Caco-2 (cell line): ENCODE data around the gene LAMB2. TPM values are rescaled to one million over a fixed set of nuclear protein-coding genes. Genes with fewer than 3 reads are reported as not detected.

Source experiments
- BruUV-seq: library from RNA; stranded (reverse); fragments of 400-500 nt; replicated peaks from 2 replicates; lab custom pipeline; 2021; lab: Mats Ljungman, UMichigan
- CTCF ChIA-PET: fragments of 300-600 bp; sonication (Branson Sonifier 250); formaldehyde crosslinking; loops from one replicate; lab custom pipeline; 2022; ENCODE audit warnings: antibody characterized with exemption; lab: Charles Lee
- POLR2A ChIA-PET: fragments of 300-600 bp; sonication (Branson Sonifier 250); formaldehyde crosslinking; loops from one replicate; lab custom pipeline; 2022; ENCODE audit warnings: antibody characterized with exemption; lab: Charles Lee
- DNase-seq, 2 experiments: peaks; one replicate each; pipeline versions ENCODE4 v3.0.0 to v3.0.0-alpha.2; 2020 to 2022
- H3K27me3 ChIP-seq: replicated peaks from 2 replicates; pipeline ENCODE4 v1.6.0; 2011; ENCODE audit warnings: low read length; ENCODE audit not compliant: control insufficient read depth, insufficient read depth
- H3K36me3 ChIP-seq: 2 replicates; pipeline ENCODE4 v1.5.1; 2011; ENCODE audit warnings: low read length; ENCODE audit not compliant: control insufficient read depth, insufficient read depth
- H3K4me1 ChIP-seq: fragments of 250-450 bp; sonication (Bioruptor Pico); 2 replicates; pipeline ENCODE4 v1.5.1; 2020; ENCODE audit warnings: mild to moderate bottlenecking
- H3K4me3 ChIP-seq: 2 replicates; pipeline ENCODE4 v1.5.1; 2011; ENCODE audit warnings: low read depth, mild to moderate bottlenecking, control low read depth, low read length
- H3K9me3 ChIP-seq: fragments of 250-450 bp; sonication (Bioruptor Pico); 2 replicates; pipeline ENCODE4 v1.5.1; 2020; ENCODE audit warnings: mild to moderate bottlenecking, moderate library complexity
- H3K27ac Mint-ChIP-seq: one replicate; pipeline ENCODE4 v1.8.0; 2022; ENCODE audit warnings: mixed read lengths; ENCODE audit not compliant: unreplicated experiment
- H3K27me3 Mint-ChIP-seq: one replicate; pipeline ENCODE4 v1.8.0; 2022; ENCODE audit warnings: mixed read lengths; ENCODE audit not compliant: insufficient read depth, unreplicated experiment
- H3K36me3 Mint-ChIP-seq: one replicate; pipeline ENCODE4 v1.8.0; 2022; ENCODE audit warnings: mild to moderate bottlenecking, mixed read lengths; ENCODE audit not compliant: insufficient read depth, unreplicated experiment
- H3K4me1 Mint-ChIP-seq: one replicate; pipeline ENCODE4 v1.8.0; 2022; ENCODE audit warnings: low read depth, mixed read lengths; ENCODE audit not compliant: unreplicated experiment
- H3K4me3 Mint-ChIP-seq: one replicate; pipeline ENCODE4 v1.8.0; 2022; ENCODE audit warnings: mild to moderate bottlenecking, moderate library complexity, mixed read lengths; ENCODE audit not compliant: unreplicated experiment
- H3K9me3 Mint-ChIP-seq: one replicate; pipeline ENCODE4 v1.8.0; 2022; ENCODE audit warnings: mixed read lengths; ENCODE audit not compliant: unreplicated experiment
- intact Hi-C: fragments of 100-400 bp; cut with micrococcal nuclease; formaldehyde crosslinking; loops from one replicate; pipeline ENCODE4 v1.10.0; 2022; ENCODE audit not compliant: unreplicated experiment
- total RNA-seq: library from RNA; stranded (reverse); gene quantifications from 2 replicates; pipeline ENCODE4 v1.2.3, GENCODE V29; 2022
- TF ChIP-seq, protein P1 (sequence below), 2 experiments: fragments of 200-600 bp in 1 of 2; IDR thresholded peaks; 1 replicate in 1 of 2; 2 replicates in 1 of 2; pipeline versions ENCODE4 v1.5.1 to v1.8.0; 2011 to 2022; ENCODE audit warnings: antibody characterized with exemption in 1 of 2, control low read depth in 1 of 2, inconsistent platforms in 1 of 2, low read depth in 1 of 2, low read length in 1 of 2, mild to moderate bottlenecking in 1 of 2, moderate library complexity in 1 of 2; ENCODE audit not compliant: insufficient read depth in 1 of 2, severe bottlenecking in 1 of 2, unreplicated experiment in 1 of 2

The LAMB2 gene
- total RNA-seq, 1 experiment from 2014 or later: 189 TPM

DNA sequence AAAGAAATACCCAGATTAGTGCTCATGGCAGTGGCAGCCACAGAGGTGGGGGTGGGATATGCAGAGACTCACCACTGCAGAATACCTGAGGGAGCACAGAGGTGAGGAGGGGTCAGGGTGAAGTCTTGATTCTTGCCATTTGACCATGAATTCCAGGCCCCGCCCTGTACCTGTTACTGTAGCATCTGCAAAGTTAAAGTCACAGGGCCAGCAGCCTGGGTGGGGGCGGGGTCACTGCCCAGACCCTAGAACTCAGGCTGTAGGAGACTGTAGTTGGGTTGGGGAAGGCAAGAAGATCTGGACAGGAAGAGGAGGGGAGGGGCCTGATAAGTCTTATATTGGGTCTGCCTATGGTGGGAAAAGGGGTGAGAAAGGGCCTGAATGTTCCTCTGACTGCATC is 18.8 kb upstream of the LAMB2 start:
- Mint-ChIP-seq H3K36me3 (no peaks in the 10 kb centered on the region), H3K4me1 (no peaks in the 10 kb centered on the region), H3K27ac (no peak overlapping the region), H3K4me3 (no peak overlapping the region), H3K9me3 (no peaks in the 10 kb centered on the region), H3K27me3 (no peaks in the 10 kb centered on the region)
- TF ChIP-seq, protein P1, sequence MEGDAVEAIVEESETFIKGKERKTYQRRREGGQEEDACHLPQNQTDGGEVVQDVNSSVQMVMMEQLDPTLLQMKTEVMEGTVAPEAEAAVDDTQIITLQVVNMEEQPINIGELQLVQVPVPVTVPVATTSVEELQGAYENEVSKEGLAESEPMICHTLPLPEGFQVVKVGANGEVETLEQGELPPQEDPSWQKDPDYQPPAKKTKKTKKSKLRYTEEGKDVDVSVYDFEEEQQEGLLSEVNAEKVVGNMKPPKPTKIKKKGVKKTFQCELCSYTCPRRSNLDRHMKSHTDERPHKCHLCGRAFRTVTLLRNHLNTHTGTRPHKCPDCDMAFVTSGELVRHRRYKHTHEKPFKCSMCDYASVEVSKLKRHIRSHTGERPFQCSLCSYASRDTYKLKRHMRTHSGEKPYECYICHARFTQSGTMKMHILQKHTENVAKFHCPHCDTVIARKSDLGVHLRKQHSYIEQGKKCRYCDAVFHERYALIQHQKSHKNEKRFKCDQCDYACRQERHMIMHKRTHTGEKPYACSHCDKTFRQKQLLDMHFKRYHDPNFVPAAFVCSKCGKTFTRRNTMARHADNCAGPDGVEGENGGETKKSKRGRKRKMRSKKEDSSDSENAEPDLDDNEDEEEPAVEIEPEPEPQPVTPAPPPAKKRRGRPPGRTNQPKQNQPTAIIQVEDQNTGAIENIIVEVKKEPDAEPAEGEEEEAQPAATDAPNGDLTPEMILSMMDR (IDR thresholded peaks at IDR 0.05; ENCODE audit: insufficient read depth in 1 of 2, low read depth in 1 of 2, low read length in 1 of 2, severe bottlenecking in 1 of 2, unreplicated experiment in 1 of 2): no peak
- Histone ChIP-seq H3K27me3 (no peaks in the 10 kb centered on the region), H3K9me3 (no peaks in the 10 kb centered on the region), H3K4me3 (no peak overlapping the region), H3K4me1 (no peaks in the 10 kb centered on the region), H3K36me3 (no peaks in the 10 kb centered on the region)
- BruUV-seq: no TSS peak
- ChIA-PET CTCF (no interaction called here), POLR2A (no interaction called here)
- DNase-seq: no peak
- intact Hi-C loops: loop anchor here (10.0 kb wide), 1 partner anchor 127 kb away; the partner anchor contains the start of genes IMPDH2 and NDUFAF3

DNA sequence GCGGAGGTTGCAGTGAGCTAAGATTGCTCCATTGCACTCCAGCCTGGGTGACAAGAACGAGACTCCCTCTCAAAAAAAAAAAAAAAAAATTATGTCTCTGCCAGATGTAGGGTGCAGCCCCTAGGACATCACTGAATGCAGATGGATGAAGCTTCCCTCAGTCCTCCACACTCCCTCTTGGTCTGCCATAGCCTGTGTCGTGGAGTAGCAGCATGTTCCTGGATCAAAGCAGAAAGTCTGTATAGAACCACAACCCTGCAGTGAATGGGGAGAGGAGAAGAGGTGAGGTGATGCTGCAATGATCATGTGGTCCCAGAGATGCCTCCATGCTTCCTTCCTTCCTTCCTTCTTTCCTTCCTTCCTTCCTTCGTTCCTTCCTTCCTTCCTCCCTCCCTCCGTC is 15.3 kb upstream of the LAMB2 start:
- no peak overlapping the region for H3K4me3 ChIP-seq
- no peaks in the 10 kb centered on the region for H3K27me3 Mint-ChIP-seq
- H3K4me1 ChIP-seq: no peaks in the 10 kb centered on the region
- H3K36me3 Mint-ChIP-seq: peaks cover 6% of the 10 kb centered on the region
- TF ChIP-seq, protein P1 (IDR thresholded peaks at IDR 0.05; ENCODE audit: insufficient read depth in 1 of 2, low read depth in 1 of 2, low read length in 1 of 2, severe bottlenecking in 1 of 2, unreplicated experiment in 1 of 2): no peak
- intact Hi-C loops: no loop called here
- H3K4me1 Mint-ChIP-seq: no peaks in the 10 kb centered on the region
- H3K27me3 ChIP-seq: no peaks in the 10 kb centered on the region
- DNase-seq: no peak
- H3K36me3 ChIP-seq: no peaks in the 10 kb centered on the region
- no peaks in the 10 kb centered on the region for H3K9me3 Mint-ChIP-seq
- CTCF ChIA-PET: no interaction called here
- H3K4me3 Mint-ChIP-seq: no peak overlapping the region
- H3K27ac Mint-ChIP-seq: no peak overlapping the region
- H3K9me3 ChIP-seq: no peaks in the 10 kb centered on the region
- POLR2A ChIA-PET: interaction anchor here (0.6 kb wide), 1 partner anchor 35 kb away, joined by 5 read pairs; no protein-coding TSS in a partner anchor
- BruUV-seq: no TSS peak

DNA sequence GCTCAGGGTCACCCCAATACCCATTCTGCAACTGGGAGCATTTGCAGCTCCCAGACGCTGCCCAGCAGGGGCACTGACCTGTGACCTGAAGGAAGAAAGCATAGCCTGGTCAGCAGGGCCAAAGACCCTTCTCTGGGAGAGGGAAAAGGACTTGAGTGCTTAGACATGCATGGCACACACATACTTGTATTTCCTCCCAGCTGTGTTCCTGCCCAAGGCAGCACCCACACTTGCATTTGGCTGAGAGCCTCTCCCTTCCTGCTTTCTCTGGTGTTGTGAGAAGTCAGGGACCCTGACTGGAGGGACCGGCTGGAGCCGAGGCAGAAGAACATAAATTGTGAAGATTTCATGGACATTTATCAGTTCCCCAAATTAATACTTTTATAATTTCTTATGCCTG is 7.2 kb upstream of the LAMB2 start:
- intact Hi-C loops: no loop called here
- Histone ChIP-seq H3K4me3 (no peak overlapping the region), H3K36me3 (no peaks in the 10 kb centered on the region), H3K27me3 (no peaks in the 10 kb centered on the region), H3K9me3 (peaks cover 26% of the 10 kb centered on the region; the same call in 1 of the 2 replicates), H3K4me1 (0 out of 2 replicates have a peak, but pooled peaks cover 5% of the 10 kb centered on the region)
- DNase-seq: no peak
- peaks cover 18% of the 10 kb centered on the region for H3K9me3 Mint-ChIP-seq
- ChIA-PET CTCF (no interaction called here), POLR2A (no interaction called here)
- peaks cover 13% of the 10 kb centered on the region for H3K4me1 Mint-ChIP-seq
- no TSS peak for BruUV-seq
- no peaks in the 10 kb centered on the region for H3K36me3 Mint-ChIP-seq
- no peak overlapping the region for H3K4me3 Mint-ChIP-seq
- H3K27me3 Mint-ChIP-seq: no peaks in the 10 kb centered on the region
- H3K27ac Mint-ChIP-seq: no peak overlapping the region
- TF ChIP-seq, protein P1 (IDR thresholded peaks at IDR 0.05; ENCODE audit: insufficient read depth in 1 of 2, low read depth in 1 of 2, low read length in 1 of 2, severe bottlenecking in 1 of 2, unreplicated experiment in 1 of 2): no peak
